ENCODE measurements around the gene ACACB. TPM values are rescaled to one million over a fixed set of nuclear protein-coding genes. Genes with fewer than 3 reads are reported as not detected.

The ACACB gene
- total and polyA plus RNA-seq, 2 donors (not counting 3 experiments of a cell fraction or from before 2014, with no cell fraction given), result 1.3 to 5.7 TPM

DNA sequence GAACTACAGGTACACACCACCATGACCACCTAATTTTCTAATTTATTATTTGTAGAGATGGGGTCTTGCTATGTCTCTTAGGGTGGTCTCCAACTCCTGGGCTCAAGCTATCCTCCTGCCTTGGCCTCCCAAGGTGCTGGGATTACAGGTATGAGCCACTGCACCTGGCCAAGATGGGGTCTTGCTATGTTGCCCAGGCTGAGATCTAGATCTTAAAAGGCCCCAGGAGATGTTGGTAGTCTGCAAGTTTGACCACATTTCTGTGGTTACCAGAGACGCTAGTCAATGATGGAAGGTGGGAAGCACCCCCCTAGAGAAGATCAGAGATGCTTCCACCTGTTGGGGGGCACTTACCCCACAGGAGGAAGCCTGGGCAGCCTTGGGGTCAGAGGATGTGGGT lies 158.0 kb downstream of the ACACB start:
- BruUV-seq (replicated peaks), result no TSS peak
- CTCF ChIA-PET, result no interaction called here

GRCh38 chr12:109275173-109275572 lies 158.8 kb downstream of the ACACB start:
- ChIA-PET CTCF (interaction anchor here (3.2 kb wide), 1 partner anchor 110 kb away, joined by 7 read pairs; no protein-coding TSS in a partner anchor), POLR2A (no interaction called here)
- no peak overlapping the region for H2AFZ ChIP-seq (ENCODE audit: low read depth, low read length)
- no peak overlapping the region for H3K4me3 ChIP-seq (replicated peaks in 1 of 3; ENCODE audit: insufficient read depth in 1 of 3, low read depth in 1 of 3, low read length in 3 of 3)
- dilution Hi-C loops (cut with MboI; ENCODE audit: extremely low pct_ligation_motif_present, low sequenced_read_pairs) (no loop called here), intact Hi-C loops (cut with micrococcal nuclease) (no loop called here)
- no peak for FAIRE-seq
- no peaks in the 10 kb centered on the region for H3K79me2 ChIP-seq (ENCODE audit: control insufficient read depth, insufficient read depth, low read length)
- no peak for DNase-seq (ENCODE audit: low read depth, low spot score)
- H3K36me3 ChIP-seq (ENCODE audit: control insufficient read depth in 2 of 2, extremely low read depth in 1 of 2, insufficient read depth in 2 of 2, low read length in 2 of 2), result no peaks in the 10 kb centered on the region
- no TSS peak for BruUV-seq (replicated peaks)
- no peak for TF ChIP-seq GATA2 (IDR thresholded peaks at IDR 0.05; ENCODE audit: insufficient read depth, insufficient read length, low read depth, low read length)
- TF ChIP-seq JUN (IDR thresholded peaks at IDR 0.05; ENCODE audit: borderline replicate concordance, insufficient read depth, insufficient read length, low read depth), result no peak
- TF ChIP-seq, protein P1, sequence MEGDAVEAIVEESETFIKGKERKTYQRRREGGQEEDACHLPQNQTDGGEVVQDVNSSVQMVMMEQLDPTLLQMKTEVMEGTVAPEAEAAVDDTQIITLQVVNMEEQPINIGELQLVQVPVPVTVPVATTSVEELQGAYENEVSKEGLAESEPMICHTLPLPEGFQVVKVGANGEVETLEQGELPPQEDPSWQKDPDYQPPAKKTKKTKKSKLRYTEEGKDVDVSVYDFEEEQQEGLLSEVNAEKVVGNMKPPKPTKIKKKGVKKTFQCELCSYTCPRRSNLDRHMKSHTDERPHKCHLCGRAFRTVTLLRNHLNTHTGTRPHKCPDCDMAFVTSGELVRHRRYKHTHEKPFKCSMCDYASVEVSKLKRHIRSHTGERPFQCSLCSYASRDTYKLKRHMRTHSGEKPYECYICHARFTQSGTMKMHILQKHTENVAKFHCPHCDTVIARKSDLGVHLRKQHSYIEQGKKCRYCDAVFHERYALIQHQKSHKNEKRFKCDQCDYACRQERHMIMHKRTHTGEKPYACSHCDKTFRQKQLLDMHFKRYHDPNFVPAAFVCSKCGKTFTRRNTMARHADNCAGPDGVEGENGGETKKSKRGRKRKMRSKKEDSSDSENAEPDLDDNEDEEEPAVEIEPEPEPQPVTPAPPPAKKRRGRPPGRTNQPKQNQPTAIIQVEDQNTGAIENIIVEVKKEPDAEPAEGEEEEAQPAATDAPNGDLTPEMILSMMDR (IDR thresholded peaks at IDR 0.05; ENCODE audit: extremely low read depth in 1 of 2, insufficient read depth in 1 of 2, low read depth in 1 of 2, low read length in 2 of 2), result no peak
- no peak for TF ChIP-seq MYC (IDR thresholded peaks at IDR 0.05; ENCODE audit: low read depth, low read length)
- TF ChIP-seq EZH2 (IDR thresholded peaks at IDR 0.05; ENCODE audit: borderline replicate concordance, low read depth, low read length, severe bottlenecking), result no peak
- TF ChIP-seq POLR2AphosphoS5 (IDR thresholded peaks at IDR 0.05; ENCODE audit: insufficient read depth, low read depth, low read length), result no peak
- TF ChIP-seq FOS (IDR thresholded peaks at IDR 0.05; ENCODE audit: borderline replicate concordance, insufficient read depth, low read length), result no peak
- TF ChIP-seq, protein P2, sequence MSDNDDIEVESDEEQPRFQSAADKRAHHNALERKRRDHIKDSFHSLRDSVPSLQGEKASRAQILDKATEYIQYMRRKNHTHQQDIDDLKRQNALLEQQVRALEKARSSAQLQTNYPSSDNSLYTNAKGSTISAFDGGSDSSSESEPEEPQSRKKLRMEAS (IDR thresholded peaks at IDR 0.05; ENCODE audit: insufficient read depth, insufficient read length), result no peak
- TF ChIP-seq POLR2A (IDR thresholded peaks at IDR 0.05; ENCODE audit: low read depth, low read length), result no peak
- H3K27me3 ChIP-seq (ENCODE audit: control insufficient read depth in 2 of 2, insufficient read depth in 2 of 2, low read length in 2 of 2), result no peaks in the 10 kb centered on the region
- H3K27ac ChIP-seq (ENCODE audit: insufficient read depth, low read depth, low read length), result no peak overlapping the region
- H3K4me2 ChIP-seq (ENCODE audit: insufficient read depth, low read length), result no peak overlapping the region
- no peaks in the 10 kb centered on the region for H3K4me1 ChIP-seq (ENCODE audit: control insufficient read depth, extremely low read depth, insufficient read depth, low read length)
- H3K9me1 ChIP-seq (replicated peaks; ENCODE audit: control insufficient read depth, extremely low read depth, insufficient read depth, low read length), result no peaks in the 10 kb centered on the region
- no peaks in the 10 kb centered on the region for H4K20me1 ChIP-seq (replicated peaks; ENCODE audit: control insufficient read depth, extremely low read depth, insufficient read depth, low read length)
- no peaks in the 10 kb centered on the region for H3K9me3 ChIP-seq (replicated peaks; ENCODE audit: control insufficient read depth, insufficient read depth, low read length)
- H3K9ac ChIP-seq (replicated peaks; ENCODE audit: extremely low read depth, insufficient read depth, low read length), result no peak overlapping the region

More for the DNA sequence above, 158.0 kb downstream of the ACACB start:
- Histone ChIP-seq H3K9me3 (replicated peaks; ENCODE audit: control insufficient read depth, insufficient read depth, low read length) (no peaks in the 10 kb centered on the region), H4K20me1 (replicated peaks; ENCODE audit: control insufficient read depth, extremely low read depth, insufficient read depth, low read length) (no peaks in the 10 kb centered on the region), H3K4me1 (ENCODE audit: control insufficient read depth, extremely low read depth, insufficient read depth, low read length) (no peaks in the 10 kb centered on the region), H3K9me1 (replicated peaks; ENCODE audit: control insufficient read depth, extremely low read depth, insufficient read depth, low read length) (no peaks in the 10 kb centered on the region), H3K27me3 (ENCODE audit: control insufficient read depth in 2 of 2, insufficient read depth in 2 of 2, low read length in 2 of 2) (no peaks in the 10 kb centered on the region), H3K27ac (ENCODE audit: insufficient read depth, low read depth, low read length) (no peak overlapping the region), H3K4me2 (ENCODE audit: insufficient read depth, low read length) (no peak overlapping the region), H3K9ac (replicated peaks; ENCODE audit: extremely low read depth, insufficient read depth, low read length) (no peak overlapping the region), H3K4me3 (replicated peaks in 1 of 3; ENCODE audit: insufficient read depth in 1 of 3, low read depth in 1 of 3, low read length in 3 of 3) (no peak overlapping the region), H2AFZ (ENCODE audit: low read depth, low read length) (no peak overlapping the region), H3K36me3 (ENCODE audit: control insufficient read depth in 2 of 2, extremely low read depth in 1 of 2, insufficient read depth in 2 of 2, low read length in 2 of 2) (no peaks in the 10 kb centered on the region), H3K79me2 (ENCODE audit: control insufficient read depth, insufficient read depth, low read length) (no peaks in the 10 kb centered on the region)
- DNase-seq (ENCODE audit: low read depth, low spot score) (no peak), FAIRE-seq (no peak)
- dilution Hi-C loops (cut with MboI; ENCODE audit: extremely low pct_ligation_motif_present, low sequenced_read_pairs), result no loop called here
- intact Hi-C loops (cut with micrococcal nuclease), result no loop called here
- POLR2A ChIA-PET, result interaction anchor here (0.6 kb wide), 1 partner anchor 108 kb away, joined by 5 read pairs; no protein-coding TSS in a partner anchor
- TF ChIP-seq POLR2AphosphoS5 (IDR thresholded peaks at IDR 0.05; ENCODE audit: insufficient read depth, low read depth, low read length) (no peak), EZH2 (IDR thresholded peaks at IDR 0.05; ENCODE audit: borderline replicate concordance, low read depth, low read length, severe bottlenecking) (no peak), JUN (IDR thresholded peaks at IDR 0.05; ENCODE audit: borderline replicate concordance, insufficient read depth, insufficient read length, low read depth) (no peak)
- TF ChIP-seq, protein P2 (IDR thresholded peaks at IDR 0.05; ENCODE audit: insufficient read depth, insufficient read length), result no peak

All from endothelial cell of umbilical vein (primary cell).